ENCODE results near the gene CPSF3. TPM values are rescaled to one million over a fixed set of nuclear protein-coding genes. Genes with fewer than 3 reads are reported as not detected.

Gene CPSF3
- total and polyA plus RNA-seq, 7 experiments from 2014 or later: 18.0 to 47.8 (median 22.2) TPM

GRCh38 chr2:9462886-9463697, 39.6 kb downstream of the CPSF3 start:
- H3K9me3 Mint-ChIP-seq: no peaks in the 10 kb centered on the region
- no peaks in the 10 kb centered on the region for H3K27me3 ChIP-seq (ENCODE audit: control insufficient read depth in 2 of 2, insufficient read depth in 2 of 2, low read length in 2 of 2)
- peaks cover 0 to 14% (median 0%) of the 10 kb centered on the region in 7 donors for H3K4me1 Mint-ChIP-seq
- no peak overlapping the region for H3K4me3 Mint-ChIP-seq
- peak; percentile 32 for ATAC-seq
- no peaks in the 10 kb centered on the region for H3K9me3 ChIP-seq (ENCODE audit: control insufficient read depth in 2 of 3, low read length in 3 of 3)
- H3K27ac ChIP-seq (ENCODE audit: low read depth, low read length): no peak overlapping the region
- H3K4me3 ChIP-seq (ENCODE audit: low read length): no peak overlapping the region
- ChIA-PET POLR2A (no interaction called here), CTCF (no interaction called here)
- DNase-seq: no peak
- no peaks in the 10 kb centered on the region for H3K27me3 Mint-ChIP-seq
- intact Hi-C loops (cut with micrococcal nuclease): no loop called here
- peaks cover 4 to 37% (median 20%) of the 10 kb centered on the region in 5 donors for H3K36me3 Mint-ChIP-seq
- H3K27ac Mint-ChIP-seq: peak overlapping the region in 2 of 9 donors; percentile 9 to 56
- no peaks in the 10 kb centered on the region for H3K4me1 ChIP-seq (ENCODE audit: control insufficient read depth in 2 of 2, insufficient read depth in 2 of 2, low read length in 2 of 2)
- H3K36me3 ChIP-seq (ENCODE audit: control insufficient read depth in 2 of 3, insufficient read depth in 3 of 3, low read length in 3 of 3): peaks cover 0 to 34% (median 0%) of the 10 kb centered on the region in 3 experiments

- peaks cover 0 to 31% (median 0%) of the 10 kb centered on the region in 3 experiments for H3K36me3 ChIP-seq (ENCODE audit: control insufficient read depth in 2 of 3, insufficient read depth in 3 of 3, low read length in 3 of 3)
These were observed 40.2 kb downstream of the CPSF3 start for GRCh38 chr2:9463698-9464034.

GRCh38 chr2:9465170-9465569, 41.7 kb downstream of the CPSF3 start:
- ChIA-PET CTCF (no interaction called here), POLR2A (no interaction called here)
- Histone ChIP-seq H3K36me3 (ENCODE audit: control insufficient read depth in 2 of 3, insufficient read depth in 3 of 3, low read length in 3 of 3) (peaks cover 0 to 38% (median 0%) of the 10 kb centered on the region in 3 experiments), H3K27ac (ENCODE audit: low read depth, low read length) (no peak overlapping the region), H3K27me3 (ENCODE audit: control insufficient read depth in 2 of 2, insufficient read depth in 2 of 2, low read length in 2 of 2) (no peaks in the 10 kb centered on the region), H3K9me3 (ENCODE audit: control insufficient read depth in 2 of 3, low read length in 3 of 3) (no peaks in the 10 kb centered on the region), H3K4me1 (ENCODE audit: control insufficient read depth in 2 of 2, insufficient read depth in 2 of 2, low read length in 2 of 2) (no peaks in the 10 kb centered on the region), H3K4me3 (ENCODE audit: low read length) (no peak overlapping the region)
- intact Hi-C loops (cut with micrococcal nuclease): no loop called here
- Mint-ChIP-seq H3K9me3 (no peaks in the 10 kb centered on the region), H3K27me3 (no peaks in the 10 kb centered on the region), H3K27ac (no peak overlapping the region), H3K4me3 (no peak overlapping the region), H3K4me1 (peaks cover 0 to 14% (median 0%) of the 10 kb centered on the region in 7 donors), H3K36me3 (peaks cover 4 to 32% (median 20%) of the 10 kb centered on the region in 5 donors)
- no peak for DNase-seq
- no peak for ATAC-seq

More at GRCh38 chr2:9463698-9464034, 40.2 kb downstream of the CPSF3 start:
- POLR2A ChIA-PET: no interaction called here
- intact Hi-C loops (cut with micrococcal nuclease): no loop called here
- Mint-ChIP-seq H3K27me3 (no peaks in the 10 kb centered on the region), H3K9me3 (no peaks in the 10 kb centered on the region), H3K36me3 (peaks cover 4 to 37% (median 20%) of the 10 kb centered on the region in 5 donors), H3K4me3 (no peak overlapping the region), H3K4me1 (peaks cover 0 to 14% (median 0%) of the 10 kb centered on the region in 7 donors), H3K27ac (peak overlapping the region in 1 of 9 donors; percentile 1)
- Histone ChIP-seq H3K27me3 (ENCODE audit: control insufficient read depth in 2 of 2, insufficient read depth in 2 of 2, low read length in 2 of 2) (no peaks in the 10 kb centered on the region), H3K9me3 (ENCODE audit: control insufficient read depth in 2 of 3, low read length in 3 of 3) (no peaks in the 10 kb centered on the region), H3K4me3 (ENCODE audit: low read length) (no peak overlapping the region), H3K27ac (ENCODE audit: low read depth, low read length) (no peak overlapping the region), H3K4me1 (ENCODE audit: control insufficient read depth in 2 of 2, insufficient read depth in 2 of 2, low read length in 2 of 2) (no peaks in the 10 kb centered on the region)
- ATAC-seq (peak; percentile 60), DNase-seq (no peak)
- CTCF ChIA-PET: no interaction called here

GRCh38 chr2:9466147-9466683, 42.8 kb downstream of the CPSF3 start:
- no peak overlapping the region for H3K4me3 Mint-ChIP-seq
- H3K36me3 Mint-ChIP-seq: peaks cover 4 to 28% (median 17%) of the 10 kb centered on the region in 5 donors
- ChIA-PET POLR2A (no interaction called here), CTCF (no interaction called here)
- H3K27ac Mint-ChIP-seq: peak overlapping the region in 1 of 9 donors; percentile 34
- no peaks in the 10 kb centered on the region for H3K27me3 Mint-ChIP-seq
- no peaks in the 10 kb centered on the region for H3K9me3 Mint-ChIP-seq
- Histone ChIP-seq H3K27ac (ENCODE audit: low read depth, low read length) (no peak overlapping the region), H3K4me3 (ENCODE audit: low read length) (no peak overlapping the region), H3K27me3 (ENCODE audit: control insufficient read depth in 2 of 2, insufficient read depth in 2 of 2, low read length in 2 of 2) (no peaks in the 10 kb centered on the region), H3K9me3 (ENCODE audit: control insufficient read depth in 2 of 3, low read length in 3 of 3) (no peaks in the 10 kb centered on the region), H3K4me1 (ENCODE audit: control insufficient read depth in 2 of 2, insufficient read depth in 2 of 2, low read length in 2 of 2) (no peaks in the 10 kb centered on the region), H3K36me3 (ENCODE audit: control insufficient read depth in 2 of 3, insufficient read depth in 3 of 3, low read length in 3 of 3) (peaks cover 0 to 30% (median 0%) of the 10 kb centered on the region in 3 experiments)
- H3K4me1 Mint-ChIP-seq: peaks cover 0 to 14% (median 0%) of the 10 kb centered on the region in 7 donors
- DNase-seq (no peak), ATAC-seq (no peak)
- intact Hi-C loops (cut with micrococcal nuclease): no loop called here

GRCh38 chr2:9467687-9468086, 44.2 kb downstream of the CPSF3 start:
- H3K4me3 Mint-ChIP-seq: no peak overlapping the region
- ATAC-seq (no peak), DNase-seq (no peak)
- H3K4me3 ChIP-seq (ENCODE audit: low read length): no peak overlapping the region
- peaks cover 0 to 23% (median 0%) of the 10 kb centered on the region in 3 experiments for H3K36me3 ChIP-seq (ENCODE audit: control insufficient read depth in 2 of 3, insufficient read depth in 3 of 3, low read length in 3 of 3)
- peaks cover 0 to 14% (median 2%) of the 10 kb centered on the region in 7 donors for H3K4me1 Mint-ChIP-seq
- H3K27me3 Mint-ChIP-seq: no peaks in the 10 kb centered on the region
- no peak overlapping the region for H3K27ac ChIP-seq (ENCODE audit: low read depth, low read length)
- ChIA-PET CTCF (no interaction called here), POLR2A (interaction anchor here (1.5 kb wide), 1 partner anchor 43 kb away, joined by 3 read pairs; no protein-coding TSS in a partner anchor)
- no peaks in the 10 kb centered on the region for H3K4me1 ChIP-seq (ENCODE audit: control insufficient read depth in 2 of 2, insufficient read depth in 2 of 2, low read length in 2 of 2)
- H3K36me3 Mint-ChIP-seq: peaks cover 4 to 29% (median 16%) of the 10 kb centered on the region in 5 donors
- H3K27ac Mint-ChIP-seq: no peak overlapping the region
- intact Hi-C loops (cut with micrococcal nuclease): no loop called here
- H3K9me3 ChIP-seq (ENCODE audit: control insufficient read depth in 2 of 3, low read length in 3 of 3): no peaks in the 10 kb centered on the region
- H3K27me3 ChIP-seq (ENCODE audit: control insufficient read depth in 2 of 2, insufficient read depth in 2 of 2, low read length in 2 of 2): no peaks in the 10 kb centered on the region
- no peaks in the 10 kb centered on the region for H3K9me3 Mint-ChIP-seq

GRCh38 chr2:9471206-9471605, 47.8 kb downstream of the CPSF3 start:
- peaks cover 0 to 10% (median 0%) of the 10 kb centered on the region in 3 experiments for H3K36me3 ChIP-seq (ENCODE audit: control insufficient read depth in 2 of 3, insufficient read depth in 3 of 3, low read length in 3 of 3)
- peaks cover 11 to 15% of the 10 kb centered on the region in 2 donors for H3K4me1 ChIP-seq (ENCODE audit: control insufficient read depth in 2 of 2, insufficient read depth in 2 of 2, low read length in 2 of 2)
- DNase-seq (no peak), ATAC-seq (no peak)
- H3K9me3 Mint-ChIP-seq: no peaks in the 10 kb centered on the region
- H3K4me1 Mint-ChIP-seq: peaks cover 9 to 26% (median 21%) of the 10 kb centered on the region in 7 donors
- H3K4me3 ChIP-seq (ENCODE audit: low read length): no peak overlapping the region
- no peak overlapping the region for H3K27ac ChIP-seq (ENCODE audit: low read depth, low read length)
- H3K27me3 Mint-ChIP-seq: no peaks in the 10 kb centered on the region
- intact Hi-C loops (cut with micrococcal nuclease): loop anchor here (5.0 kb wide), 3 partner anchors 571 to 1686 kb away; partner anchors contain the start of genes KLF11 (in 1 of the 2), RRM2 (in 1 of the 2) and SLC66A3 (in 1 of the 2)
- ChIA-PET POLR2A (interaction anchor here (0.9 to 1.2 kb wide), 3 partner anchors 46 to 160 kb away, joined by 3 read pairs; partner anchors contain the start of genes CPSF3, ITGB1BP1 and YWHAQ), CTCF (interaction anchor here (0.7 kb wide), 1 partner anchor 12 kb away, joined by 3 read pairs; no protein-coding TSS in a partner anchor)
- H3K9me3 ChIP-seq (ENCODE audit: control insufficient read depth in 2 of 3, low read length in 3 of 3): no peaks in the 10 kb centered on the region
- H3K4me3 Mint-ChIP-seq: no peak overlapping the region
- peaks cover 3 to 25% (median 19%) of the 10 kb centered on the region in 5 donors for H3K36me3 Mint-ChIP-seq
- H3K27ac Mint-ChIP-seq: peak overlapping the region in 1 of 9 donors; percentile 28
- no peaks in the 10 kb centered on the region for H3K27me3 ChIP-seq (ENCODE audit: control insufficient read depth in 2 of 2, insufficient read depth in 2 of 2, low read length in 2 of 2)
